Measurements from ENCODE around the gene CACNA1S.

CACNA1S gene

DNA sequence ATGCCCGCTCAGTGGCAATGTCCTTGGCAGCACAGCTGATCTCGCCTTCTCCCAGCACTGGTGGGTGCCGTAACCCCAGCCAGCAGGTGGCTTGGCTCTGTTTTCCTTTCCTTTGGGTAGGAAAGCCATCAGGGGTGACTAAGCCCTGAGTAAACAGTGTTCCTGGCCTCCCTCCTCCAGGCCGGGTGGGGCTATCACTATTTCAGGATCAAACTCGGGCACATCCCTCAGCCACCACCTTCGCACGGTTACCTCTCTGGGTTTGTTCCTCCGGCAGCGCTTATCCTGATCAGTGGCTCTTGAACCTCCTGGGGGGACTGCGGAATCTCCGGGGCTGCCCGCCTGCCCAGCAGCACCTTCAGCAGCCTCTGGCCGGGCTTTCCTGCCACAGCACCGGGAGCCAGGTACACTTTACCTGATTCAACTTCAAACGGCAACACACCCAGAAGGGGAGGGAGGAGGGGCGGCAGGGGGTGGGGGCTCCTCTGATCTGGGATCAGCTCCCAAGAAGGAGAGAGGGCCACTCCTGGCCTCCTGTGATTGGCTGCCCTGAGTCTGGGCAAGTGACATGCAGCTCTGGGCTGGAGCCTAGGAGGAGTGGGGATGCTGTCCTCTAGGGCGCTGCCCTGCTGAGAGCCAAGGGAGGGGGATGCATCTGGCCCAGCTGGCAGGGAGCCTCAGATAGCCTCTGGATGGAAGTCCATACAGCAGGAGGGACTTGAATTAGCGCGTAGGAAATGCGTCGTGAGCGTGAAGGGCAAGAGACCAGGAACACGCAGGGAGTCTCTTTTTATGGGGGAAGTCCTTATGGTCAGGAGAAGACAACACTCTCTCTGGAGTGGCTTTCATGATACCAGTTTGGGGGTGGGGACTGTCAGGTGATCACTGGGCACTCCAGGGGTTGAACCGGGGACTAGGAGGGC is 14.9 kb upstream of the CACNA1S start, which contains the start of gene ASCL5:
ASCL5 (minus strand) TSS at position 353 of the 923 bp plus-strand sequence. CDS start 11,812 bp downstream, outside the sequence.
- H3K9me3 ChIP-seq (ENCODE audit: severe bottlenecking), result no peaks in the 10 kb centered on the region
- peak; percentile 73 for TF ChIP-seq CTCF (IDR thresholded peaks at IDR 0.05; ENCODE audit: low read depth, low read length)
- peak; percentile 95 for DNase-seq

GRCh38 chr1:201126463-201126831 is 14.2 kb upstream of the CACNA1S start:
- Histone ChIP-seq H3K27me3 (ENCODE audit: insufficient read depth, low read depth, severe bottlenecking) (no peaks in the 10 kb centered on the region), H3K36me3 (no peaks in the 10 kb centered on the region), H3K4me3 (ENCODE audit: low read depth, low read length) (peak overlapping the region; percentile 27; the same call in 1 of the 2 replicates), H3K9me3 (ENCODE audit: severe bottlenecking) (no peaks in the 10 kb centered on the region), H3K27ac (peak overlapping the region; percentile 58)
- no peak for DNase-seq
- no peak for TF ChIP-seq CTCF (IDR thresholded peaks at IDR 0.05; ENCODE audit: low read depth, low read length)

More for the DNA sequence above, 14.9 kb upstream of the CACNA1S start, which contains the start of gene ASCL5:
- H3K27ac ChIP-seq, result peak within 1 kb of the TSS; percentile 58
- H3K27me3 ChIP-seq (ENCODE audit: insufficient read depth, low read depth, severe bottlenecking), result no peaks in the 10 kb centered on the region
- no peaks in the 10 kb centered on the region for H3K36me3 ChIP-seq
- peak within 1 kb of the TSS; percentile 27 for H3K4me3 ChIP-seq (ENCODE audit: low read depth, low read length)

GRCh38 chr1:201125800-201126199 is 13.6 kb upstream of the CACNA1S start:
- no peak overlapping the region for H3K27ac ChIP-seq
- H3K9me3 ChIP-seq (ENCODE audit: severe bottlenecking), result no peaks in the 10 kb centered on the region
- H3K36me3 ChIP-seq, result no peaks in the 10 kb centered on the region
- no peaks in the 10 kb centered on the region for H3K27me3 ChIP-seq (ENCODE audit: insufficient read depth, low read depth, severe bottlenecking)
- DNase-seq, result no peak
- no peak overlapping the region for H3K4me3 ChIP-seq (ENCODE audit: low read depth, low read length)
- no peak for TF ChIP-seq CTCF (IDR thresholded peaks at IDR 0.05; ENCODE audit: low read depth, low read length)

GRCh38 chr1:201125019-201125418 is 12.8 kb upstream of the CACNA1S start:
- H3K36me3 ChIP-seq, result no peaks in the 10 kb centered on the region
- no peak overlapping the region for H3K4me3 ChIP-seq (ENCODE audit: low read depth, low read length)
- no peaks in the 10 kb centered on the region for H3K27me3 ChIP-seq (ENCODE audit: insufficient read depth, low read depth, severe bottlenecking)
- no peaks in the 10 kb centered on the region for H3K9me3 ChIP-seq (ENCODE audit: severe bottlenecking)
- no peak for TF ChIP-seq CTCF (IDR thresholded peaks at IDR 0.05; ENCODE audit: low read depth, low read length)
- no peak for DNase-seq
- no peak overlapping the region for H3K27ac ChIP-seq

- no peak overlapping the region for H3K27ac ChIP-seq
- TF ChIP-seq CTCF (IDR thresholded peaks at IDR 0.05; ENCODE audit: low read depth, low read length), result no peak
- no peaks in the 10 kb centered on the region for H3K9me3 ChIP-seq (ENCODE audit: severe bottlenecking)
- H3K4me3 ChIP-seq (ENCODE audit: low read depth, low read length), result no peak overlapping the region
- H3K36me3 ChIP-seq, result no peaks in the 10 kb centered on the region
- no peak for DNase-seq
- H3K27me3 ChIP-seq (ENCODE audit: insufficient read depth, low read depth, severe bottlenecking), result no peaks in the 10 kb centered on the region
Measured at GRCh38 chr1:201123866-201124265, 11.6 kb upstream of the CACNA1S start.
